ENCODE results near the gene PRKX.
"Not testable (repeated sequence)": the region's sequence is repeated elsewhere in the genome, so short reads cannot be mapped to it uniquely, and the experiment has no call there.

The PRKX gene

DNA sequence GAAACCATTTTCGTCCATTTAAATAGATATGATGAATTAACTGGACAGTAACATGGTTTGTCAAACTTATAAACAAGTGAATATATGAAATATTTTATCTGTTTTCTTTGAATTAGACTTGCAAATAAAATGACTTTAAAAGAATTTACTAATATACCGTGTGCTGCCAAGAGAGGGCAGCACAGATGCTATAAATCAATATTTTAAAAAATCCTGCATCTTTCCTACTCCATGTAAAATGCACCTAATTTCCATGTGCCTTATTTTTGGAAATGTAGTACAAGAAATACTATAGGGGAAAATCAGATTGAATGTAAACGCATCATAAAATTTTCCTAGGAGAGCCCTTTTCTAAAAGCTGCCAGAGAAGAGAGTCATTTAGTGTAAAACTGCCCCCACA lies 62.2 kb downstream of the PRKX start:
- Histone ChIP-seq H2AFZ (ENCODE audit: low read length, unreplicated experiment) (no peak overlapping the region), H3K27me3 (ENCODE audit: insufficient read depth, low read length) (no peaks in the 10 kb centered on the region), H3K4me1 (ENCODE audit: control insufficient read depth, insufficient read depth, low read length, unreplicated experiment) (no peaks in the 10 kb centered on the region), H3K27ac (ENCODE audit: low read depth, low read length) (no peak overlapping the region), H3K79me2 (ENCODE audit: control insufficient read depth, insufficient read depth, low read length, unreplicated experiment) (no peaks in the 10 kb centered on the region), H3K4me3 (ENCODE audit: low read depth, low read length) (no peak overlapping the region), H3K36me3 (ENCODE audit: insufficient read depth, low read length) (no peaks in the 10 kb centered on the region)

- no peaks in the 10 kb centered on the region for H3K4me1 ChIP-seq (ENCODE audit: control insufficient read depth, insufficient read depth, low read length, unreplicated experiment)
- H3K4me3 ChIP-seq (ENCODE audit: low read depth, low read length) = no peak overlapping the region
- 0 out of 2 replicates have a peak, but pooled peaks cover 7% of the 10 kb centered on the region for H3K36me3 ChIP-seq (ENCODE audit: insufficient read depth, low read length)
- H2AFZ ChIP-seq (ENCODE audit: low read length, unreplicated experiment) = no peak overlapping the region
- no peaks in the 10 kb centered on the region for H3K27me3 ChIP-seq (ENCODE audit: insufficient read depth, low read length)
- H3K27ac ChIP-seq (ENCODE audit: low read depth, low read length) = no peak overlapping the region
- no peaks in the 10 kb centered on the region for H3K79me2 ChIP-seq (ENCODE audit: control insufficient read depth, insufficient read depth, low read length, unreplicated experiment)
These were observed 65.4 kb downstream of the PRKX start for GRCh38 chrX:3648084-3648483.

- H3K4me3 ChIP-seq (ENCODE audit: low read depth, low read length); H3K79me2 ChIP-seq (ENCODE audit: control insufficient read depth, insufficient read depth, low read length, unreplicated experiment); H3K36me3 ChIP-seq (ENCODE audit: insufficient read depth, low read length); H3K27ac ChIP-seq (ENCODE audit: low read depth, low read length); H2AFZ ChIP-seq (ENCODE audit: low read length, unreplicated experiment); H3K27me3 ChIP-seq (ENCODE audit: insufficient read depth, low read length); H3K4me1 ChIP-seq (ENCODE audit: control insufficient read depth, insufficient read depth, low read length, unreplicated experiment): not testable (repeated sequence)
These were observed 73.4 kb downstream of the PRKX start for GRCh38 chrX:3639858-3640631.

GRCh38 chrX:3639236-3639635 lies 74.2 kb downstream of the PRKX start:
- no peak overlapping the region for H3K4me3 ChIP-seq (ENCODE audit: low read depth, low read length)
- no peaks in the 10 kb centered on the region for H3K79me2 ChIP-seq (ENCODE audit: control insufficient read depth, insufficient read depth, low read length, unreplicated experiment)
- H3K27ac ChIP-seq (ENCODE audit: low read depth, low read length) = no peak overlapping the region
- no peak overlapping the region for H2AFZ ChIP-seq (ENCODE audit: low read length, unreplicated experiment)
- H3K27me3 ChIP-seq (ENCODE audit: insufficient read depth, low read length) = no peaks in the 10 kb centered on the region
- 0 out of 2 replicates have a peak, but pooled peaks cover 7% of the 10 kb centered on the region for H3K36me3 ChIP-seq (ENCODE audit: insufficient read depth, low read length)
- no peaks in the 10 kb centered on the region for H3K4me1 ChIP-seq (ENCODE audit: control insufficient read depth, insufficient read depth, low read length, unreplicated experiment)

- no peaks in the 10 kb centered on the region for H3K27me3 ChIP-seq (ENCODE audit: insufficient read depth, low read length)
- no peak overlapping the region for H2AFZ ChIP-seq (ENCODE audit: low read length, unreplicated experiment)
- H3K27ac ChIP-seq (ENCODE audit: low read depth, low read length) = no peak overlapping the region
- H3K4me1 ChIP-seq (ENCODE audit: control insufficient read depth, insufficient read depth, low read length, unreplicated experiment) = no peaks in the 10 kb centered on the region
- no peaks in the 10 kb centered on the region for H3K79me2 ChIP-seq (ENCODE audit: control insufficient read depth, insufficient read depth, low read length, unreplicated experiment)
- H3K4me3 ChIP-seq (ENCODE audit: low read depth, low read length) = no peak overlapping the region
- 0 out of 2 replicates have a peak, but pooled peaks cover 3% of the 10 kb centered on the region for H3K36me3 ChIP-seq (ENCODE audit: insufficient read depth, low read length)
These were observed 75.1 kb downstream of the PRKX start for GRCh38 chrX:3638280-3638873.

DNA sequence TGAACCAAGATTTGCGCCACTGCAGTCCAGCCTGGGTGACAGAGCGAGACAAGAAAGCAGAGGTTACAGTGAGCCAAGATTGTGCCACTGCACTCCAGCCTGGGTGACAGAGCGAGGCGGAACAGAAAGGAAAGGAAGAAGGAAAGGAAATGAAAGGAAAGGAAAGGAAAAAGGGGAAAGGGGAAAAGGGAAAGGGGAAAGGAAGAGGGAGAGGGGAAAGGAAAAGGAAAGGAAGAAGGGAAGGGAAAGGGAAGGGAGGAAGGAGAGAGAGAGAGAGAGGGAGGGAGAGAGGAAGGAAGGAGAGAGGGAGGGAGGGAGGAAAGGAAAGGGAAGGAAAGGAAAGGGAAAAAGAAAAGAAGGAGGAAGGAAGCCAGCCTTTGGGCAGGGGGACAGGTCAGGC lies 76.6 kb downstream of the PRKX start:
- Histone ChIP-seq H3K36me3 (ENCODE audit: insufficient read depth, low read length) (no peaks in the 10 kb centered on the region), H3K27me3 (ENCODE audit: insufficient read depth, low read length) (no peaks in the 10 kb centered on the region), H3K4me1 (ENCODE audit: control insufficient read depth, insufficient read depth, low read length, unreplicated experiment) (no peaks in the 10 kb centered on the region), H3K79me2 (ENCODE audit: control insufficient read depth, insufficient read depth, low read length, unreplicated experiment) (no peaks in the 10 kb centered on the region), H3K4me3 (ENCODE audit: low read depth, low read length) (no peak overlapping the region), H2AFZ (ENCODE audit: low read length, unreplicated experiment) (no peak overlapping the region), H3K27ac (ENCODE audit: low read depth, low read length) (no peak overlapping the region)

- Histone ChIP-seq H3K4me3 (ENCODE audit: low read depth, low read length) (no peak overlapping the region), H3K79me2 (ENCODE audit: control insufficient read depth, insufficient read depth, low read length, unreplicated experiment) (no peaks in the 10 kb centered on the region), H2AFZ (ENCODE audit: low read length, unreplicated experiment) (no peak overlapping the region), H3K36me3 (ENCODE audit: insufficient read depth, low read length) (no peaks in the 10 kb centered on the region), H3K27ac (ENCODE audit: low read depth, low read length) (no peak overlapping the region), H3K27me3 (ENCODE audit: insufficient read depth, low read length) (no peaks in the 10 kb centered on the region), H3K4me1 (ENCODE audit: control insufficient read depth, insufficient read depth, low read length, unreplicated experiment) (no peaks in the 10 kb centered on the region)
These were observed 82.3 kb downstream of the PRKX start for GRCh38 chrX:3631196-3631595.

DNA sequence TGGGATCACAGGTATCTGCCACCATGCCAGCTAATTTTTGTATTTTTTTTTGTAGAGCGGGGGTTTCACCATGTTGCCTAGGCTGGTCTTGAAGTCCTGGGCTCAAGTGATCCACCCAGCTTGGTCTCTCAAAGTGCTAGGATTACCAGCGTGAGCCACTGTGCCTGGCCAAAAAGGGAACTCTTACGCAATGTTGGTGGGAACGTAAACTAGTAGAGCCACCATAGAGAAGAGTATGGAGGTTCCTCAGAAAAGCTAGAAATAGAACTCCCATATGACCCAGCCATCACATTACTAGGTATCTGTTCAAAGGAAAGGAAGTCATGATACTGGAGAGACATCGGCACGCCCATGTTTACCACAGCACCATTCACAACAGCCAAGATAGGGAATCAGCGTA lies 85.9 kb downstream of the PRKX start:
- Histone ChIP-seq H3K27ac (ENCODE audit: low read depth, low read length) (no peak overlapping the region), H3K4me1 (ENCODE audit: control insufficient read depth, insufficient read depth, low read length, unreplicated experiment) (no peaks in the 10 kb centered on the region), H3K27me3 (ENCODE audit: insufficient read depth, low read length) (no peaks in the 10 kb centered on the region), H3K79me2 (ENCODE audit: control insufficient read depth, insufficient read depth, low read length, unreplicated experiment) (no peaks in the 10 kb centered on the region), H2AFZ (ENCODE audit: low read length, unreplicated experiment) (no peak overlapping the region), H3K4me3 (ENCODE audit: low read depth, low read length) (no peak overlapping the region), H3K36me3 (ENCODE audit: insufficient read depth, low read length) (no peaks in the 10 kb centered on the region)

DNA sequence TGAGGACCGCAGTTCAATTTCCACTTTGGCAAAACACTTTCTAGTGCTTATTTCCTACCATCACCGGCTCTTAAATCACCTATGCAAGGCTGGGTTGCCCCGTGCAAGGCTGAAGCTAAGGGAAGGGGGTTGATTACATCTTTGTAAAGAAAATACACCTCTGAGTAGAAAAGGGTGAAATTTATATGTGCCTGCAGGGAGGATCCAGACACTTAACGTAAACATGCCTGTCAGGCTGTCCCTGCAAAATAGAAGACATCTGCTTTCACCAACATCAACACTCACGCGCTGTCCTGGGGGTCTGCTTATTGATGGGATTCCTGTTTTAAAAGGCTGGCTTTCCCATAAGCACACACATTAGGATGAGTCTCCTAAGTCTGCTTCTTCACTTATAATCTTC lies 92.0 kb downstream of the PRKX start:
- no peak overlapping the region for H3K4me3 ChIP-seq (ENCODE audit: low read depth, low read length)
- no peaks in the 10 kb centered on the region for H3K79me2 ChIP-seq (ENCODE audit: control insufficient read depth, insufficient read depth, low read length, unreplicated experiment)
- H3K27ac ChIP-seq (ENCODE audit: low read depth, low read length) = no peak overlapping the region
- H2AFZ ChIP-seq (ENCODE audit: low read length, unreplicated experiment) = no peak overlapping the region
- no peaks in the 10 kb centered on the region for H3K4me1 ChIP-seq (ENCODE audit: control insufficient read depth, insufficient read depth, low read length, unreplicated experiment)
- H3K27me3 ChIP-seq (ENCODE audit: insufficient read depth, low read length) = no peaks in the 10 kb centered on the region
- no peaks in the 10 kb centered on the region; the same call in 1 of the 2 replicates for H3K36me3 ChIP-seq (ENCODE audit: insufficient read depth, low read length)

DNA sequence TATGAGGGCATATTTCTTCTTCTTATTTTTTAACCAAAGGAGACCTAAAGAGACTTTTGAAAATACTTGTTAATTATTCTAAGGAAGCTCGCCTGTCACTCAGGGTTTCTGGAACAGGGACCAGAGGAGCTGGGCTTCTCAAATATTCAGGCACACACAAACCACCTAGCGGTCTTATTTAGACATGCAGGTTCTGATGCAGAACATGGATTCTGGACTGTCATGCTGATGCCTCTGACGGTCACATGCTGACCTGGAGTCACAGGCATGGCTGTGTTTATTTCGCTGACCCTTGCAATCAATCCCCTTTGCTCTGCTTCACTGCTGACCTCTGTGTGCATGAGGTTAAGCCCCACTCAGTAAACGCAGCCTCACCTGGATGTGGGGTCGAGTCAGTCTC lies 101.7 kb downstream of the PRKX start:
- H3K36me3 ChIP-seq (ENCODE audit: insufficient read depth, low read length); H2AFZ ChIP-seq (ENCODE audit: low read length, unreplicated experiment); H3K27ac ChIP-seq (ENCODE audit: low read depth, low read length); H3K27me3 ChIP-seq (ENCODE audit: insufficient read depth, low read length); H3K4me3 ChIP-seq (ENCODE audit: low read depth, low read length); H3K4me1 ChIP-seq (ENCODE audit: control insufficient read depth, insufficient read depth, low read length, unreplicated experiment); H3K79me2 ChIP-seq (ENCODE audit: control insufficient read depth, insufficient read depth, low read length, unreplicated experiment): not testable (repeated sequence)

- Histone ChIP-seq H3K27me3 (ENCODE audit: insufficient read depth, low read length) (no peaks in the 10 kb centered on the region), H3K79me2 (ENCODE audit: control insufficient read depth, insufficient read depth, low read length, unreplicated experiment) (no peaks in the 10 kb centered on the region), H3K27ac (ENCODE audit: low read depth, low read length) (no peak overlapping the region; the same call in 1 of the 2 replicates)
These were observed 103.6 kb downstream of the PRKX start for GRCh38 chrX:3609810-3610209.

More at GRCh38 chrX:3609810-3610209, 103.6 kb downstream of the PRKX start:
- Histone ChIP-seq H2AFZ (ENCODE audit: low read length, unreplicated experiment) (no peak overlapping the region), H3K4me3 (ENCODE audit: low read depth, low read length) (no peak overlapping the region), H3K36me3 (ENCODE audit: insufficient read depth, low read length) (peaks cover 3% of the 10 kb centered on the region; the same call in 1 of the 2 replicates), H3K4me1 (ENCODE audit: control insufficient read depth, insufficient read depth, low read length, unreplicated experiment) (no peaks in the 10 kb centered on the region)
